Ascending aorta (tissue), 2 donors: ENCODE results near the gene GATAD2B. TPM values are rescaled to one million over a fixed set of nuclear protein-coding genes. Genes with fewer than 3 reads are reported as not detected.

Experiments
- DNase-seq, 2 donors: peaks; one replicate each; pipeline ENCODE4 v3.0.0-alpha.2; 2019; ENCODE audit warnings: low spot score in 2 of 2
- H3K27ac ChIP-seq, 2 donors: fragments of 200-600 bp; sonication (generic); one replicate each; pipeline ENCODE4 v1.5.1; 2016 to 2017; ENCODE audit warnings: mild to moderate bottlenecking in 1 of 2
- H3K27me3 ChIP-seq: fragments of 200-600 bp; sonication (generic); one replicate; pipeline ENCODE4 v1.5.1; 2017
- H3K36me3 ChIP-seq, 2 donors: fragments of 200-600 bp; sonication (generic); one replicate each; pipeline ENCODE4 v1.5.1; 2016
- H3K4me1 ChIP-seq, 2 donors: fragments of 200-600 bp; sonication (generic); one replicate each; pipeline ENCODE4 v1.5.1; 2016 to 2017; ENCODE audit warnings: mild to moderate bottlenecking in 1 of 2
- H3K4me3 ChIP-seq, 2 donors: fragments of 200-600 bp; sonication (generic); one replicate each; pipeline ENCODE4 v1.5.1; 2016 to 2017; ENCODE audit warnings: mild to moderate bottlenecking in 1 of 2
- H3K9me3 ChIP-seq, 2 donors: fragments of 200-600 bp; sonication (generic); one replicate each; pipeline ENCODE4 v1.5.1; 2016
- CTCF ChIP-seq, 3 experiments: fragments of 200-600 bp in 2 of 3; fragments of 450-650 bp in 1 of 3; sonication (generic) in 2 of 3; IDR thresholded peaks; one replicate each; pipeline ENCODE4 v1.5.1; 2016 to 2019; ENCODE audit warnings: antibody characterized with exemption in 3 of 3, mild to moderate bottlenecking in 1 of 3, moderate library complexity in 1 of 3
- intact Hi-C: fragments of 100-400 bp; cut with DNase I; formaldehyde crosslinking; loops from one replicate; pipeline ENCODE4 v1.15.1; 2023
- total RNA-seq: library from RNA; depleted of rRNA; stranded (reverse); fragments of >200 nt; gene quantifications from one replicate; pipeline ENCODE4 v1.1.0, GENCODE V29; 2016

GATAD2B gene
- total RNA-seq, 1 donor from 2014 or later = 9.5 TPM

- TF ChIP-seq CTCF (IDR thresholded peaks at IDR 0.05) = no peak
- Histone ChIP-seq H3K9me3 (no peaks in the 10 kb centered on the region), H3K4me1 (peaks cover 17 to 36% of the 10 kb centered on the region in 2 donors), H3K27ac (peak overlapping the region; percentile 91 to 97), H3K4me3 (peak overlapping the region; percentile 87 to 97), H3K27me3 (no peaks in the 10 kb centered on the region), H3K36me3 (peaks cover 24 to 34% of the 10 kb centered on the region in 2 donors)
- intact Hi-C loops = loop anchor here (1.0 kb wide), 2 partner anchors 11 to 29 kb away; partner anchors contain the start of genes DENND4B and RAB13
- no peak for DNase-seq
Observed at GRCh38 chr1:153957744-153958110, 35.0 kb upstream of the GATAD2B start.

GRCh38 chr1:153956997-153957715, 34.4 kb upstream of the GATAD2B start:
- peak overlapping the region; percentile 91 to 97 for H3K27ac ChIP-seq

GRCh38 chr1:153954826-153955225, 32.1 kb upstream of the GATAD2B start:
- no peaks in the 10 kb centered on the region for H3K9me3 ChIP-seq
- no peak for TF ChIP-seq CTCF (IDR thresholded peaks at IDR 0.05)
- peaks cover 43 to 50% of the 10 kb centered on the region in 2 donors for H3K36me3 ChIP-seq
- intact Hi-C loops = no loop called here
- no peak overlapping the region for H3K27ac ChIP-seq
- H3K4me3 ChIP-seq = no peak overlapping the region
- peaks cover 6 to 24% of the 10 kb centered on the region in 2 donors for H3K4me1 ChIP-seq
- DNase-seq = no peak
- no peaks in the 10 kb centered on the region for H3K27me3 ChIP-seq

More at GRCh38 chr1:153956997-153957715, 34.4 kb upstream of the GATAD2B start:
- Histone ChIP-seq H3K9me3 (no peaks in the 10 kb centered on the region), H3K4me1 (peaks cover 13 to 31% of the 10 kb centered on the region in 2 donors), H3K36me3 (peaks cover 30 to 40% of the 10 kb centered on the region in 2 donors), H3K27me3 (no peaks in the 10 kb centered on the region), H3K4me3 (peak overlapping the region; percentile 87 to 97)
- DNase-seq = no peak
- no peak for TF ChIP-seq CTCF (IDR thresholded peaks at IDR 0.05)
- intact Hi-C loops = no loop called here

GRCh38 chr1:153953859-153954365, 31.1 kb upstream of the GATAD2B start:
- Histone ChIP-seq H3K4me1 (peaks cover 6 to 18% of the 10 kb centered on the region in 2 donors), H3K9me3 (no peaks in the 10 kb centered on the region), H3K4me3 (no peak overlapping the region), H3K27ac (no peak overlapping the region), H3K27me3 (no peaks in the 10 kb centered on the region), H3K36me3 (peaks cover 53 to 58% of the 10 kb centered on the region in 2 donors)
- intact Hi-C loops = no loop called here
- no peak for DNase-seq
- TF ChIP-seq CTCF (IDR thresholded peaks at IDR 0.05) = no peak

GRCh38 chr1:153951801-153952200, 29.0 kb upstream of the GATAD2B start:
- Histone ChIP-seq H3K9me3 (no peaks in the 10 kb centered on the region), H3K4me1 (peaks cover under 1 to 13% of the 10 kb centered on the region in 2 donors), H3K27me3 (no peaks in the 10 kb centered on the region), H3K36me3 (peaks cover 67 to 75% of the 10 kb centered on the region in 2 donors), H3K4me3 (no peak overlapping the region), H3K27ac (no peak overlapping the region)
- DNase-seq = no peak
- TF ChIP-seq CTCF (IDR thresholded peaks at IDR 0.05) = no peak
- intact Hi-C loops = no loop called here
